Myocyte (in vitro differentiated cells): ENCODE results near the gene TEAD1. TPM values are rescaled to one million over a fixed set of nuclear protein-coding genes. Genes with fewer than 3 reads are reported as not detected.

Experiments
- DNase-seq: peaks from one replicate; pipeline ENCODE4 v3.0.0-alpha.2; 2012; ENCODE audit warnings: low read depth
- total RNA-seq: library from RNA; depleted of rRNA; stranded (reverse); fragments of >200 nt; gene quantifications from 2 replicates; pipeline ENCODE4 v1.2.3, GENCODE V29; 2014

Gene TEAD1
- total RNA-seq, 1 donor from 2014 or later = 136 TPM

DNA sequence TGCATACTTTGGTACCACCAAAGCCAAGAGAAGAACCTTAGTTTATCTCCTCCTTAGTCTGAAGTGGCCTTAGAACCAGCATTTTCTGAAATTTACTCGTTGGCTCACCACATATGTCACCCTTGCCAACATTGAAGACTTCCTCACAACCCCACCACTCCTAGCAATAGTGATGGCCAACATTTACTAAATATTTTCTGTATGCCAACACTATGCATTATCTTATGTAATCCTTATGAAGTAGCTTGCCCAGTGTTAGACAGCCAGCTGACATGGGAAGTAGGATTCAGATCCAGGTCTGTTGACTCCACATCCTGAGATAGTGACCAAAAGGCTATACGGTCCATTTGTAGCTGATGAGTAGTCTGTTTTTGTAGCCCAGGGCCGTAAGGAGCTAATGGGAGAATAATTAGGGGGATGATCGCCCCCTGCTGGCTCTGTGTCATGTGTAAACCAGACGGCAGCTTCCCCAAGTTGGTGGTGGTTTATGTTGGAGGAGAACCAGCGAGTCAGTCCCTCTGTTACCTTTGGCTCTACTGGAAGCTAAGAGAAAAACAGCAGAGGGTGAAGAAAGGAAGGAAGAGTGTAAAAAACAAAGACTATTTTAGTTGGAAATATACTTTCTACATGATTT lies 214.4 kb downstream of the TEAD1 start:
- DNase-seq = peak; percentile 93

DNA sequence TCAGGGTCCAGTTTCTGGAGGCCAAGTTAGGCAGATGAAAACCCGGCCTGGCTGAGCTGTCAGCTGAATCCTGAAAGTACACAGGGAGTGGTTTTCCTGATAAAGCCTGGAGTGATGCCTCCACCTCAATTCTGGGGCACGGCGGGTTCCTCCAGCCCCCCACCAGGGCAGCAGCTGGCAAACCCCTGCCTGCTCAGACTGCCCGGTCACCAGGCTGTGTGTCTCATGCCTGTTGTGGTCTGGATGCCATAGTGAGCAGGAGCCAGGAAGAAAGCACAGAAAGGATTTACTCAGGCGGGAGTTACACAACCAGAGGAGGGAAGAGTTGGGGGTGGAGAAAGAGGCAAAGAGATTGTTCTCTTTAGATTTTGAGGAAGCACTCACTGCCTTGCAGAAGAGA lies 215.0 kb downstream of the TEAD1 start:
- peak; percentile 94 for DNase-seq

DNA sequence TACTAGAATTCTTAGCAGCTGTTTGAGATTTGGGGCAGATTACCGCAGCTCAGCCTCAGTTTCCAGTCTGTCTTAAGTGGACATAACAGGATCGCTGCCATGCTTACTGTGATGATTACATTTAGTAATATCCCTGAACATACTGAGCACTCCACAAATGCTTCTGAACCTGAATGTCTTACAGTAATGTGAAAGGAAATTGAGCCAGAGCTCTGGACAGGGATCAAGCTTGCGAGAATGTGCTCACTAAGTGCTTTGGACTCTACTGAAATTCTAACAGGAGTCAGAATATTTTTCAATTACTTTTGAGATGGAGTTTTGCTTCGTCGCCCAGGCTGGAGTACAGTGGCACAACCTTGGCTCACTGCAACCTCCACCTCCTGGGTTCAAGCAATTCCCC lies 216.3 kb downstream of the TEAD1 start:
- no peak for DNase-seq

DNA sequence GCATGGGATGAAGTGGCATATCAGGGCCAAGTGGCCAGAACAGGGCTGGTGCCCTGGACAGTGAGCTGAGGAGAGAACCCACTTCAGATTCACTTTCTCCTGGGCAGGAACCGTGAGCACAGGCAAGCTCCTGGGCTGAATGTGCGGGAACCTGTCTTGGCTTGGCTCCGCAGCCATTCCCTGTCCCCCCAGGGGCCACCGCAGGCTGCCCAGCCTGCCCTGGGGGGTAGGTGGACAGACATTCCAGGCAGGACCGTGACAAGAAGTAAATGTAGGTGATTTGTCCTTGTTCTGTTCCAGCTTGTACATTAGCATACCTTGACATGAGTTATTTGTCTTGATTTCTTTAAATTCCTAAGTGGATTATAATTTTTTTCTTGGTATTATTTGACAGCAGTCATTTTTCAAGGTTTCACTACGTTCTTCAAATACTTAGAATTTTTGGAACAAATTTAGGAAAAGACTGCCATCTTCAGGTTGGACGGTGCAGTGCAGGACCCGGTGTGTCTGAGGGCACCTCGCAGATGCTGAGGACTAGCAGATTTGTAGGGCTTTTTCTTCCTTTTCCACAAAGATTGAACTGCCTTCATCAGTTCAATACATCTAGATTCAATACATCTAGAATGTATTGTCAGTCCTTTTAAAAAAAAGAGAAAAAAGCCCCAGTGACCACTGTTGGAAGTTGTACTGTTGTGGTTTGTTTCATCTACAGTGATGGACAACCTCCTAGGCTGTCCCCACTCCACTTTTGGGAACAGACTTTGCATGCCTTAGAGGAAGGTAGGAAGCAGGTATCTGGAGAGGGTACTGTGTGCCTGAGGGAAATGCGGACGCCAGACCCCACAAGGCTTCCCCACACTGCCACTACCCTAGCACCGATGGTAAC lies 219.8 kb downstream of the TEAD1 start:
- peak; percentile 63 for DNase-seq

DNA sequence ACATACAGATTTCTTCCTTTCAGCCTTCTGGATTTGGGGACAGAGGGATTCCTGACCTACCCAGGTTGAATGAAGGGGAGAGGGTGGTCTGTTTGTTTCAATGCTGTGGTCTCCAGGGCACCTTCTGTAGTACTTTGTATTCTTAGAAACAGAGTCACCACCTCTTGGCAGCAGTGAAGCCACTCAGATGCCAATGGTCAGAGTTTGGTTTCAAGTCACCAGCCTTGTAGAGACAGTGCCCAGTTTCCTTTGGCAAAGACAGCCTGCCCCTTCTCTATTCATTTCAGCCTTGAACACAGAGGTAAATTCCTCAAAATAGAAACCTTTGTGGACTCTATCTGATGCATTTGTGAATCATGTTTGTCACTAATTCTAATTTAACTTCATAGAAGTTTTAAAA lies 223.2 kb downstream of the TEAD1 start:
- peak; percentile 91 for DNase-seq

DNA sequence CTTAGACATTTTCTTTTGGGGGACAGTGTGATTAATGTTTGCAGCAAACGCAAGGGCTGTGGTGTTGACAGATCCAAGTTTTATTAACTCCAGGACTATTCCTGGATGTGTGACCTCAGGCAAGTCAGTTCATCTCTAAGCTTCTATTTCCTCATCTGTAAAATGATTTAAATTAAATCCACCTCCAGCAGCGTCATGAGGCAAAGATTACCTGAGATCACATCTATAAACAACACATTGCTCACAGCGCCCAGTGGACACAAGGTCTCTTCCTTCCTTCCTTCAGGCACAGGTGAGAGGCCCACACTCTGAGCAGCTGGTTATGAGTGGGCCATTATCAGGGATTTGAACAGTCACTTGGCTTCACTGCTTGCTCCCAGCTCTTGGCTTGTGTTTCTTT lies 223.6 kb downstream of the TEAD1 start:
- peak; percentile 69 for DNase-seq

DNA sequence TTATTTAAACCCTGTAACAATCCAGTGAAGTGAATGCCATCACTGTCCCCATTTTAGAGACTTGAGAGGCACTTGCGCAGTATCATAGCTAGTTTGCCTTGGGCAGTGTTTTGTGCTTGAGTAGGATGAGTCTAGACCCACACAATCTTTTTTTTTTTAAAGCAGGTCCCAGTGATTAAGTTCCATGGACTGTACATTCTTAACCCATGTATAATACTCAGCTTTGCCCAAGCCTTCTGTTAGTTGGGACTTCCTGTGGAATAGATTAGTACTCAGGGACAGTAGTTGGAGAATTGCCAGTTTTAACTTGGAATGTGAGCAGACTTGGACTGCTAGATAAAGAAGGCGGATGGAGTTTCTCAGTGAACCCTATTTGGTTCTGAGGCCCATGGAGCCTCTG lies 226.3 kb downstream of the TEAD1 start:
- peak; percentile 78 for DNase-seq

DNA sequence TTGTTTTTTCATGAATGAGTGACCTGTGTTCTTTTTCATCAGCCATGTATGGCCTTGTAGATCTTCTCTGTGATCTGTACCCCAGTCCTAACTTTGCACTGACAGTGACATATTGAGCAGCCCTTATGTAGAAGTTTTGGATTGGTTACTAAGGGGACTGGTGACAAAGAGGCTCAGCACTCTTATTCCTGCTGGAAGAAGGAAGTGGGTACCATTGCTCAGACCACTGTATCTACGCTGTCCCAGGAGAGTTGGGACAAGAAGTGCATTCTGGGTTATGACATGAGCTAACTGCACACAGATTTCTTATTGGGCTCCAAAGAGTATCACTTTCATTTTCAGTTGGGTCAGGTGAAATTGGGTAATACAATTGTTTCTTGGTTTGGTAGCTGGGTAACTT lies 227.1 kb downstream of the TEAD1 start:
- no peak for DNase-seq

DNA sequence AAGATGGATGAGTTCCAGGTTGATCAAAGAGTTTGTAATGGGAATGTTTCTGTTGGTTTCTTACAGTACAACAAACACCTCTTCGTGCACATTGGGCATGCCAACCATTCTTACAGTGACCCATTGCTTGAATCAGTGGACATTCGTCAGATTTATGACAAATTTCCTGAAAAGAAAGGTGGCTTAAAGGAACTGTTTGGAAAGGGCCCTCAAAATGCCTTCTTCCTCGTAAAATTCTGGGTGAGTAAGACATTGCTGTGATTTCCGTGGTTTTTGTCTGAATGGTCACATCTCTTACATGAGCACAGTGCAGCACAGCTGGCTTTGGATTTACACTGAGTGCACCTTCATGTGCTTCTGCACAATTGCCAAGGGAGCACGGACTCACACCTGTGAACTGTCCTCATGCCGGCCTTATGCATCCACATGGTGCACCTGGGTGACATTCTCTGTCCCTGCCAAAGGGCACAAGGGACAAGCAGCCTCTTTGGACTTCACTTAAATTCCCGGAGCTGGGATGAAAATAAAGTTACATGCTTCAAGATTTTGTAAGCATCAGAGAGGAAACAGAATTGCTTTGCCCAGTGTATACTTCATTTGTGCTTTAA lies 227.8 kb downstream of the TEAD1 start:
- DNase-seq = no peak

DNA sequence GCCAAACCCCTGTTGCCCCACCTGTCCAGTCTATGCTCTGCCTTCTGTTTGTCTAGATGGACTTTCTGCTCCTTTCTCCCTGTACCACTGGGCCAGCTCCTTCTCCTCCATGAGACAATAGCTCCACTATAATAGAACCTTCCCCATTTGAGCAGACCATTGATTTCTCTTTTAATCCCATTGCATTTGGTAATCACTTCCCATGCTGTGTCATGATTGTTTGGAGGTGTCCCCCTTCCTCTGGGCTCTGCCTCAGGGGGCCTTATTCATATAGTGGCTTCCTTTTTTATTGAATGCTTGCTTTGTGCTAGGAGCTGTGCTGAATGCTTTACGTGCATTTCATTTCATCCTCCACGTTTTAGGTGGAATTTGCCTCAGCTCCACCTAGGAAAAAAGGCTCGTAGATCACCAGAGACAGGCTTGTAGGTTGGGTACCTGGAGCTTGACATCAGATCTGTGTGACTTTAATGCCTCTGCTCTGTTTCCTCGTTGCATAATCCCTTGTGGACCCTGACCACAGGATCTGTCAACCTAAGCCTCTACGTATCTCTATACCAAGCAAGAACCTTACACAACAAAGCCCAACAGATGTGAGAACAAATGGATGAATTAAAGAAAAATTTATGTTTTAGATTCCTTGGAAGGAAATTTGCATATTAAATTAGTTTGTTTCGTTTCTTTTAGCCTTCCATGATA lies 228.7 kb downstream of the TEAD1 start:
- no peak for DNase-seq

DNA sequence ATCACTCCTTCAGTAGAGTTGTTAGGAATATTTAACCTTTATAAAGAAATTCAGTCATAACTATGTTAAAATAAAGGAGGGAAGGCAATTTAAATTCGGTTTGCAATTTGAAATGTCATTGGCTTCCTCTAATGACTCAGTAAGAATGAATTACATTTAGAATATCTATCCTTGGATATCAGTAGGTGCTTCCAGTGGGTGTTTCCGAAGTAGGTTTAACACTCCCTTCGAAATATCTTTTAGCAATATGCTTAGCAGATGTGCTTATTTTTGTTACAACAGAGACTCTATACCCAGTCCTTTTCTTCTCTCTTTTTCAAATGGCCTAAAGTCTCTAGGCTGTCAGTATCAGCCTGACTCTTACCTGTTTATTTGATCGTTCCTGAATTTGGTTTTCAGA lies 231.2 kb downstream of the TEAD1 start:
- DNase-seq = no peak

DNA sequence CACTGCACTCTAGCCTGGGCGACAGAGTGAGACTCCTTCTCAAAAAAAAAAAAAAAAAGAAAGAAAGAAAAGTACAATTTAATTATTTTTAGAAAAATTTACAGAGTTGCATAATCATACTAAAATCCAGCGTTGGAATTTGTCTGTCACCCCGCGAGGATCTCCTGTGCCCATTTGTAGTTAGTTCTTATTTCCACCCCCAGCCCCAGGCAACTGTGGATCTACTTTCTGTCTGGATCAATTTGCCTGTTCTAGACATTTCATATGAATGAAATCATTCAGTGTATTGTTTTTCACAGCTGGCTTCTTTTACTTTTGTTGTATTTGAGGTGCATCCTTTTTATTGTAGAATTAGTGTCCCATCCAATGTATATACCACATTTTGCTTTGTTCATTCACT lies 232.3 kb downstream of the TEAD1 start:
- DNase-seq = no peak

DNA sequence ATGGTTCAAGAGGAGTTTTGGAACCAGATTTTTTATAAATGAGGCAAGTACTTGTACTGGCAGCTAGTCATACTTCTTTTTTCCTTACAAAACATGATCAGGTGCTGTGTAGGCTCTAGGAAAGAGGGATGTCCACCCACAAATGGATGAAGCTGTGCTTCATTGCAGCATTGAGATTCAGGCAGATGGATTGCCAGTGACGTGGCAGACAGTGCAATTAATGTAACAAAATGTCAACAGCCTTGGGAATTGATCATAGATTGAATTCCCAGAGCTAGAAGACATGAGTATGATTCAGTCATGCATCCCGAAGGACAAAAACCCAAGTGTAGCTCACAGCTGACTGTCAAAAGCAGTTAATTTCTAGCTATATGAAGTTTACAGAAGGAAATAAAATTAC lies 235.7 kb downstream of the TEAD1 start:
- DNase-seq = no peak

DNA sequence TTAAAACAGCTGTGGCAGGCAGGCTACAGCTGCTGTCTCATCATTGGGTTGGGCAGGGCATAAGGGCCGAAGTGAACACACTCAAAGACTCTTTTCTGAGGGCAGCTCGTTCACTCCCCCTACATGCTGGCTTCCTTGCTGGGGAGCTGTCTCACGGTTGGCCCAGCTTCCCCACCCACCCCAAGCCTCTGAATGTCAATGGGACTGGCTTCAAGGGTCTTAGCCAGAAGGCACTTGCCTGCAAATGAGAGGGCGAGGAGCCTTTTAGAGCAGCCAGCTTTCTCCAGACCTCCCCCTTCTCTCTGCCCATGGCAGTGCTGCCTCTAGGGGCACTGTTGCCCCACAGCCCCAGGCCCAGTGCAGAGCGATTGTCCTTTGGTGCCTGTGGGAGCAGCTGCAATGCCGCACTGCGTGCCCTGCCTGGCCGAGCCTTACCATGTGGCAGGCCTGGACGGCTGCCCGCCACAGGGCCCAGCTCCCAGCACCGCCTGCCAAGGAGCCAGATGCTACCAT lies 240.2 kb downstream of the TEAD1 start:
- DNase-seq = peak; percentile 98

DNA sequence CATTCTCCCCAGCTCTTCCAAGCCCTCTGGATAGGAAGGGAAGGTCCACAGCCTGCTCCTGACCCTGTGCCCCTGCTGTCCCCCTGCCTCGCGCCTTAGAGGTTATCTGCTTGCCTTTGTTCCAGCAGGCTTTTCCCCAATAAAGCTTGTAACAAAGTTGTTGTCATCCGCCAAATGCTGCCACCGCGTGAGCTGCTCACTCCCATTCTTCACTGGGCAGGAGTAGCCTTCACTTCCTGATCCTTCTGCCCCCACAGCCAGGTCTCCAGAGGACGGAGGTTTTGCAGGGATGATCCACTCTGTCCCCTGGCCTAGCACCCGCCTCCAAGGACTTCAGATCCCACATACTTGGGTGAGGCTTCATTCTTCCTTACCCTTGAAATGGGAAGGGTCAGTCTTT lies 240.9 kb downstream of the TEAD1 start:
- no peak for DNase-seq

DNA sequence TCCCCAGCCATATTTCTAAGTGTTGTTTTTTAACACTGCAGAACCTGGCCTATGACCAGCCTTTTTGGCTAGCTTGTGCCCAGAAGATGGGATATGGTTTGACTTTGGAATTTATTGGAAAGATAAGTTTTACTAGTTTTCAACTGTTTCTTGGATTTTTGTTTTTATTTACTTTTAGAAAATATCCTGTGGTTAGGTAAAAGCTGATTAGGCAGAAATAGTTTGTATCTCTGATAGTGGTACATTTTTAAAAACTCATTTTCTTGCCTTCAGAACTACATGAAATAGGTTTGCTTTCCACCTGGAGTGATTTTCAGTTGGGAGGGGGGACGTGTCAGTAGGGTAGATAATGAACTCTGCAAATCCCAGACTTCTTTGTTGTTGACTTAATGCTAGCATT lies 243.6 kb downstream of the TEAD1 start:
- DNase-seq = no peak

DNA sequence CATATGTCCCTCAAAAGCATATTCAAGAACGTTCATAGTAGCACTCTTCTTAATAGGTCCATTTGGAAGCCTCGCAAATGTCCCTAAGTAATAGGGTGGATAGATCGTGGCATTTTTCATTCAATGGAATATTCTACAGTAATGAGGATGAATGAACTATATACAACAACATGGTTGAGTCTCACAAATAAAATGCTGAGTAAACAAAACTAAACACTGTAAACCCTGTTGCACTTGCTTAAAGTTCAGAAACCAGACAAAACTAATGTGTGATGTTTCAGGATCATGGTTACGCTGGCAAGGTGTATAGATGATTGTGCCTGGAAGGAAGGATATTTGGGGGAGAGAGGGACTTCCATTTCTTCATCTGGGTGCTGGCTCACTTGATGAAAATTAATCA lies 244.4 kb downstream of the TEAD1 start:
- no peak for DNase-seq

DNA sequence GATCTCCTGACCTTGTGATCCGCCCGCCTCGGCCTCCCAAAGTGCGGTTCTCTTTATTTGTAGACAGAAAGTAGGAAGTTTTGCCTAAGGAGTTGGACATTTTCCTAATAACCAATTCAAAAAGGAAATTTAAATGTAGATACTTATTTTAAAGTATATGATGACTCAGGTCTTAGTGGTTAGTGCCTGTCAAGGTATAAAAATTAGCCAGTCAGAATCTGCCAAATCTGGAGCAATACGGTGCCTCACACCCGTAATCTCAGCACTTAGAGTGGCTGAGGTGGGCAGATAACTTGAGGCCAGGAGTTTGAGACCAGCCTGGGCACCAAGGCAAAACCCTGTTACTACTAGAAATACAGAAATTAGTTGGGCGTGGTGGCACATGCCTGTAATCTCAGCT lies 248.2 kb downstream of the TEAD1 start:
- no peak for DNase-seq

DNA sequence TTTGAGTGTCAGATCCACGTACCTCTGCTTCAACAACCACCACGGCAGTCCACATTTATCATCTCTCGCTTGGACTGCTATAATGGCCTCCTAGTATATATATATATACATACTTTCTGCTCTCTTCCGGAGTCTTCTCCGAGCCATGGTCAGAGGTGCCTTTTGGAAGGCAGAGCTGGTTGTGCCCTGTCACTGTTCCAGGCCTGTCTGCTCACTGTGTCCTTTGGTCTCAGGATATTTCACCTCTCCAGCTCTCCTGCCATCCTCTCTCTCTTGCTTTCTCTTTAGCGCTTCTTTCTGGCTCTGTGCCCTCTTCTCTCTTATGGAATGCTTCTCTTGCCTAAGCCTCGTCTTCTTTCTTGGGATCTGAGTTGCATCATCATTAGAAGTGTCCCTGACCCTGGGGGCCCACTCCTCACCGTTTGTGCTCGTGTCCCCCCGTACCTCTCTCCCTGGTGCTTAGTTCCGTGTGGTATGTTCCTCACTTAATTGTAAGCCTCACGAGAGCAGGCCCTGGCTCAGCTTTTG lies 248.8 kb downstream of the TEAD1 start:
- DNase-seq = no peak

DNA sequence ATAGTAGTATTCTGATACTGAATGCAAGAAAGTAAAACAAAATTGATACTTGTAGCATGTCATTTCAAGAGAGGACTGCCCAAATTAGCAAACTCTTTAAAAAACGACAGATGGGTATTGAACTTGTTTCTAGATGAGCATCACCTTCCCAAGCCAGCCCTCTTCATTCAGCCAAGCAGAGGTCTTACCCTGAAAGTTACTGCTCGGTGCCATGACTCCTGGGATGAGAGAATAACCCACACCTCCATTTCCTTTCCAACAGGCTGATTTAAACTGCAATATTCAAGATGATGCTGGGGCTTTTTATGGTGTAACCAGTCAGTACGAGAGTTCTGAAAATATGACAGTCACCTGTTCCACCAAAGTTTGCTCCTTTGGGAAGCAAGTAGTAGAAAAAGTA lies 250.4 kb downstream of the TEAD1 start:
- no peak for DNase-seq

DNA sequence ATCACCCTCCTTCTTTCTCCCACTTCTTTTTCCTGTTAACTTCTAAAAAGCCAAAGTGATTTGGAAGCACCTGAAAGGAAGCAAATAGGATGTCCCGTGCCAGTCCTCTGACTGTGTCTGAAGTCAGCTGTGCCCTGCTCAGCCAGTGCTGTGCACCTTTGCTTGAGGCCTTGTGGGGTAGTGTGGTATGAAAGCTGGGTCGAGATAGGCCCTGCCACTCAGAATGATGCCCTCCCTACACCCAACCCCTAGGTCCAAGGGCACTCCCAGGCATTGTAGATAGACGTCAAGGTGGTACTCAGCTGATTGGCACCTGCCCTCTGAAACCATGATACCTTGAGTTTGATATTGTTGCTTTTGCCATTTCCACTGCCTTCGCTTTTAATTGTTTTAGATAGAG lies 251.3 kb downstream of the TEAD1 start:
- no peak for DNase-seq
